Stimulated activated CD8-positive, alpha-beta memory T cell treated with anti-CD3 and anti-CD28 coated beads, Interleukin-12 subunit alpha, Interleukin-12 subunit beta, amount 100 ng/mL, for 1 hour (primary cell): ENCODE data around the gene ZNF248.
"Not testable (repeated sequence)": the region's sequence is repeated elsewhere in the genome, so short reads cannot be mapped to it uniquely, and the experiment has no call there.

Experiments
- DNase-seq: peaks from one replicate; pipeline ENCODE4 v3.0.0-alpha.2; 2020; ENCODE audit warnings: low read depth

ZNF248 gene

DNA sequence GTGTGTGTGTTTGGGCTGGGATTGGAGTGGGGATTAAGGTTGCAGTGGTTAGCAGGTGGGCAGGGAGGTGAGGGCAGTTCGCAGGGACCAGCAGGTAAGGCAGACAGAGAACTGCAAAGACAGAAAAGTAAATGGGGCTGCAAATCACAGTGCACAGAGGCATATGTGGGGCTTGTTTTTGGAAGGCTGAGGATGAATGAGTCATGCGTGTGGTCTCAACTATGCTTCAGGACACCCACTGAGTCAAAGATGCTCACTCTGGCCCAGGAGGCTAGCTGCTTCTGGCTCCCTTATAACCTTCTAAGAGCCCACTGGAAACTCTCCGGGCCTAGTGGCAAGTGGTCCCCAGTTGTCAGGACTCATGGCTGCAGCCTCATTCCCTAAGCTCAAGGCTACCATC, 118.2 kb downstream of the ZNF248 start:
- DNase-seq, result no peak

DNA sequence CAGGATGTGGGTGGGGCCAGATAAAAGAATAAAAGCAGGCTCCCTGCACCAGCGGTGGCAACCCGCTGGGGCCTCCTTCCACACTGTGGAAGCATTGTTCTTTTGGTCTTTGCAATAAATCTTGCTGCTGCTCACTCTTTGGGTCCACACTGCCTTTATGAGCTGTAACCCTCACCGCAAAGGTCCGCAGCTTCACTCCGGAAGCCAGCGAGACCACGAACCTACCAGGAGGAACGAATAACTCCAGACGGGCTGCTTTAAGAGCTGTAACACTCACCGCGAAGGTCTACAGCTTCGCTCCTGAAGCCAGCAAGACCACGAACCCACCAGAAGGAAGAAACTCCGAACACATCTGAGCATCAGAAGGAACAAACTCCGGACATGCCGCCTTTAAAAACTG, 119.2 kb downstream of the ZNF248 start:
- DNase-seq, result not testable (repeated sequence)

- DNase-seq, result no peak
These were observed 120.1 kb downstream of the ZNF248 start for GRCh38 chr10:37737336-37737735.

DNA sequence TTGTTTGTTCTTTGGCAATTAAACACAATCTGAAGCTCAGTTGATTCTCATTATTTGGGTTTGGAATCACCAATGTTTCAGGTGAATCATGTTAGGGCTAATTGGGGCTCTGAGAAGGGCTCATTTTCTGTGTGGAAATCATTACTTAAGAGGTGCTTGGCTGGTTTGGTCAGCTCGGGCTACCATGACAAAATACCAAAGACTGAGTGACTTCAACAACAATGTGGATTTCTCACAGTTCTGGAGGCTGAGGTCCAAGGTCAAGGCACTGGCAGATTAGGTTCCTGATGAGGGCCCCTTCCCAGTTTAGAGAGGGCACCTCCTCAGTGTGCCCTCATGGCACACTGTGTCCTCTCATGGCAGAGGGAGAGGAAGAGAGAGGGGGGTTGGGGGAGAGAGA, 121.3 kb downstream of the ZNF248 start:
- no peak for DNase-seq

DNA sequence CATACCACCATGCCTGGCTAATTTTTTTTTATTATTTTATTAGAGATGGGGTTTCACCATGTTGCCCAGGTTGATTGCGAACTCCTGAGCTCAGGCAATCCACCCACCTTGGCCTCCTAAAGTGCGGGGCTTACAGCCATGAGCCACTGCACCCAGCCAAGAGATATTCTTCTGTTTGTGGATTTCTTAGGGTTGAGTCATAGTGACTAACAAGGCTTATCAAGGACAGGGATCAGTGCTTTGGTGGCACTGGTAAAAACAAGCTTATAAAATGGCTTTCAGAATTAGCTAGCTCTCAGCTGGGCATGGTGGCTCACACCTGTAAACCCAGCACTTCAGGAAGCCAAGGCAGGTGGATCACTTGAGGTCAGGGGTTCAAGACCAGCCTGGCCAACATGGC, 122.4 kb downstream of the ZNF248 start:
- no peak for DNase-seq
